Mesendoderm (in vitro differentiated cells): ENCODE results near the gene ZNF665. TPM values are rescaled to one million over a fixed set of nuclear protein-coding genes. Genes with fewer than 3 reads are reported as not detected.
"Not testable (repeated sequence)": the region's sequence is repeated elsewhere in the genome, so short reads cannot be mapped to it uniquely, and the experiment has no call there.

Experiments
- DNase-seq: peaks from one replicate; pipeline ENCODE4 v3.0.0; 2013
- H2AK5ac ChIP-seq: 2 replicates; pipeline ENCODE4 v1.6.1; 2013; ENCODE audit warnings: low read length, inconsistent platforms
- H2BK120ac ChIP-seq: 2 replicates; pipeline ENCODE4 v1.6.1; 2013; ENCODE audit warnings: low read depth, mild to moderate bottlenecking, low read length, moderate library complexity, mixed read lengths
- H2BK15ac ChIP-seq: replicated peaks from 2 replicates; pipeline ENCODE4 v1.6.1; 2013; ENCODE audit warnings: low read depth, mild to moderate bottlenecking, moderate library complexity
- H2BK5ac ChIP-seq: 2 replicates; pipeline ENCODE4 v1.6.1; 2013; ENCODE audit warnings: low read length, inconsistent platforms
- H3K18ac ChIP-seq: 2 replicates; pipeline ENCODE4 v1.6.1; 2013; ENCODE audit warnings: mild to moderate bottlenecking, low read length, mixed read lengths
- H3K23ac ChIP-seq: one replicate; pipeline ENCODE4 v1.6.1; 2013; ENCODE audit warnings: low read length
- H3K27ac ChIP-seq: 2 replicates; pipeline ENCODE4 v1.5.1; 2013; ENCODE audit warnings: low read depth, mild to moderate bottlenecking, inconsistent platforms, low read length, moderate library complexity
- H3K27me3 ChIP-seq: 2 replicates; pipeline ENCODE4 v1.6.1; 2013; ENCODE audit warnings: low read length, control low read depth, mild to moderate bottlenecking, inconsistent platforms; ENCODE audit not compliant: insufficient read depth, poor library complexity
- H3K36me3 ChIP-seq: 2 replicates; pipeline ENCODE4 v1.6.1; 2013; ENCODE audit warnings: low read length, inconsistent platforms; ENCODE audit not compliant: control insufficient read depth, insufficient read depth
- H3K4ac ChIP-seq: one replicate; pipeline ENCODE4 v1.6.1; 2013; ENCODE audit warnings: low read depth, mild to moderate bottlenecking, low read length, moderate library complexity
- H3K4me1 ChIP-seq: 2 replicates; pipeline ENCODE4 v1.6.1; 2013; ENCODE audit warnings: low read depth, low read length, inconsistent platforms; ENCODE audit not compliant: control insufficient read depth
- H3K4me2 ChIP-seq: 2 replicates; pipeline ENCODE4 v1.6.1; 2013; ENCODE audit warnings: low read length
- H3K4me3 ChIP-seq: 2 replicates; pipeline ENCODE4 v1.5.1; 2013; ENCODE audit warnings: mild to moderate bottlenecking, low read length
- H3K56ac ChIP-seq: one replicate; pipeline ENCODE4 v1.6.1; 2013; ENCODE audit warnings: low read length
- H3K79me1 ChIP-seq: 2 replicates; pipeline ENCODE4 v1.6.1; 2013; ENCODE audit warnings: low read length, inconsistent platforms
- H3K79me2 ChIP-seq: 2 replicates; pipeline ENCODE4 v1.6.1; 2013; ENCODE audit warnings: mild to moderate bottlenecking, low read length; ENCODE audit not compliant: control insufficient read depth, insufficient read depth
- H3K9ac ChIP-seq: 2 replicates; pipeline ENCODE4 v1.6.1; 2013; ENCODE audit warnings: low read length, inconsistent platforms
- H4K5ac ChIP-seq: one replicate; pipeline ENCODE4 v1.6.1; 2013; ENCODE audit warnings: low read length
- H4K8ac ChIP-seq: one replicate; pipeline ENCODE4 v1.6.1; 2013; ENCODE audit warnings: low read depth, mild to moderate bottlenecking, control low read depth, low read length, moderate library complexity
- WGBS: extraction: QIAGEN DNeasy Blood & Tissue Kit; methylation state at CpG from one replicate; pipeline ENCODE4 v1.1.7; 2013; ENCODE audit warnings: low lambda C conversion rate, missing lambda C conversion rate; ENCODE audit not compliant: insufficient coverage; ENCODE audit errors: extremely low coverage; 5-methylcytosine and 5-hydroxymethylcytosine counted together
- polyA plus RNA-seq, 2 experiments: library from polyadenylated mRNA; stranded (reverse); fragments of 200-250 nt; gene quantifications; one replicate each; pipeline ENCODE4 v1.2.3, GENCODE V29; 2013

ZNF665 gene
- polyA plus RNA-seq (2013, experiment 1 of 2) = 1.7 TPM
- 1.7 TPM for polyA plus RNA-seq (2013, experiment 2 of 2)

- Histone ChIP-seq H3K79me2 (no peaks in the 10 kb centered on the region), H3K4me1 (no peaks in the 10 kb centered on the region), H2BK5ac (no peak within 1 kb of the TSS), H3K9ac (peak within 1 kb of the TSS; percentile 84), H3K18ac (no peak within 1 kb of the TSS), H3K4me2 (peak within 1 kb of the TSS; percentile 60), H4K8ac (no peak within 1 kb of the TSS), H3K4me3 (peak within 1 kb of the TSS; percentile 75), H2BK15ac (no peak within 1 kb of the TSS), H3K27me3 (no peaks in the 10 kb centered on the region), H3K4ac (no peak within 1 kb of the TSS), H3K23ac (peak within 1 kb of the TSS; percentile 98), H3K79me1 (no peaks in the 10 kb centered on the region), H3K27ac (peak within 1 kb of the TSS; percentile 25), H2AK5ac (no peak within 1 kb of the TSS), H3K36me3 (no peaks in the 10 kb centered on the region), H4K5ac (no peak within 1 kb of the TSS), H3K56ac (peak within 1 kb of the TSS; percentile 95), H2BK120ac (no peak within 1 kb of the TSS)
- WGBS = no CpG with 5 or more reads among the region's 53 CpGs
- DNase-seq = peak; percentile 95
Measured at GRCh38 chr19:53192771-53193534, at the start of gene ZNF665. ZNF665 (minus strand) TSS chr19:53193358; CDS start chr19:53182898, 10,460 bp downstream.

DNA sequence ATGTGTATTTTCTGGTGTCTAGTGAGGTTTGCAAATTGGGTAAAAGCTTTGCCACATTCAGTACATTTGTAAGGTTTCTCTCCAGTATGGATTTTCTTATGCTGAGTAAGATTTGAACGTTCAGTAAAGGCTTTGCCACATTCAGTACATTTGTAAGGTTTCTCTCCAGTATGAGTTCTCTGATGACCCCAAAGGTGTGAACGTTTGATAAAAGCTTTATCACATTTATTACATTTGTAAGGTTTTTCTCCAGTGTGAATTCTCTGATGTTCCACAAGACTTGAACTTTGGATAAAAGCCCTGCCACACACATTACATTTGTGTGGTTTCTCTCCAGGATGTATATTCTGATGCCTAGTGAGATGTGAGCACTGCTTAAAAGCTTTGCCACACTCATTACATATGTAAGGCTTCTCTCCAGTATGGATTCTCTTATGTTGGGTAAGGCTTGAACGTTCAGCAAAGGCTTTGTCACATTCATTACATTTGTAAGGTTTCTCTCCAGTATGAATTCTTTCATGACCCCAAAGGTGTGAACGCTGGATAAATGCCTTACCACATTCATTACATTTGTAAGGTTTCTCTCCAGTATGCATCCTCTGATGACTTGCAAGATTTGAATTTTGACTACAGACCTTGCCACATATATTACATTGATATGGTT lies 44.1 kb upstream of the ZNF665 start:
- H3K4me2 ChIP-seq = no peak overlapping the region
- no peak overlapping the region for H3K23ac ChIP-seq
- no peak overlapping the region for H4K8ac ChIP-seq
- no peak overlapping the region for H2AK5ac ChIP-seq
- peak overlapping the region; percentile 15 for H3K4me3 ChIP-seq
- H3K27me3 ChIP-seq = no peaks in the 10 kb centered on the region
- no peak overlapping the region for H2BK15ac ChIP-seq
- H3K56ac ChIP-seq = no peak overlapping the region
- H3K36me3 ChIP-seq = peaks cover 2% of the 10 kb centered on the region
- H3K4ac ChIP-seq = no peak overlapping the region
- no peak overlapping the region for H3K18ac ChIP-seq
- no peak overlapping the region for H2BK120ac ChIP-seq
- H4K5ac ChIP-seq = no peak overlapping the region
- no peak overlapping the region for H3K9ac ChIP-seq
- DNase-seq = no peak
- no peaks in the 10 kb centered on the region for H3K4me1 ChIP-seq
- no peaks in the 10 kb centered on the region for H3K79me2 ChIP-seq
- WGBS = no CpG with 5 or more reads among the region's 4 CpGs
- no peaks in the 10 kb centered on the region for H3K79me1 ChIP-seq
- no peak overlapping the region for H2BK5ac ChIP-seq
- H3K27ac ChIP-seq = no peak overlapping the region

GRCh38 chr19:53224606-53225005 lies 31.4 kb upstream of the ZNF665 start:
- no peak overlapping the region for H3K9ac ChIP-seq
- H3K79me1 ChIP-seq = no peaks in the 10 kb centered on the region
- no peaks in the 10 kb centered on the region for H3K36me3 ChIP-seq
- no peak overlapping the region for H3K4me2 ChIP-seq
- no peak overlapping the region for H3K56ac ChIP-seq
- no peak overlapping the region for H2BK120ac ChIP-seq
- H3K79me2 ChIP-seq = no peaks in the 10 kb centered on the region
- H3K18ac ChIP-seq = no peak overlapping the region
- no peak overlapping the region for H4K8ac ChIP-seq
- no peak overlapping the region for H2BK5ac ChIP-seq
- H4K5ac ChIP-seq = no peak overlapping the region
- no peak for DNase-seq
- H3K4me1 ChIP-seq = no peaks in the 10 kb centered on the region
- H3K23ac ChIP-seq = no peak overlapping the region
- no peak overlapping the region for H2BK15ac ChIP-seq
- WGBS = no CpG with 5 or more reads among the region's 20 CpGs
- H3K4ac ChIP-seq = no peak overlapping the region
- H3K4me3 ChIP-seq = no peak overlapping the region
- no peak overlapping the region for H2AK5ac ChIP-seq
- no peaks in the 10 kb centered on the region for H3K27me3 ChIP-seq
- H3K27ac ChIP-seq = no peak overlapping the region

- not testable (repeated sequence) for H3K9ac ChIP-seq, H2BK5ac ChIP-seq, H3K4me2 ChIP-seq, H3K23ac ChIP-seq, H4K8ac ChIP-seq, H2BK120ac ChIP-seq, H3K4me3 ChIP-seq, H4K5ac ChIP-seq, H3K56ac ChIP-seq, H3K79me1 ChIP-seq, H3K36me3 ChIP-seq, DNase-seq, H3K27me3 ChIP-seq, H3K27ac ChIP-seq, H3K4ac ChIP-seq, H2BK15ac ChIP-seq, H3K4me1 ChIP-seq, H2AK5ac ChIP-seq, H3K18ac ChIP-seq, H3K79me2 ChIP-seq
- no CpG with 5 or more reads among the region's 28 CpGs for WGBS
Measured at GRCh38 chr19:53222716-53223115, 29.6 kb upstream of the ZNF665 start.

- Histone ChIP-seq H3K27ac (no peak overlapping the region), H3K4ac (no peak overlapping the region), H3K9ac (no peak overlapping the region), H2BK15ac (no peak overlapping the region), H3K4me1 (no peaks in the 10 kb centered on the region), H3K79me1 (no peaks in the 10 kb centered on the region), H3K27me3 (no peaks in the 10 kb centered on the region), H3K79me2 (no peaks in the 10 kb centered on the region), H4K8ac (no peak overlapping the region), H3K23ac (no peak overlapping the region), H3K36me3 (no peaks in the 10 kb centered on the region), H4K5ac (no peak overlapping the region), H3K4me3 (no peak overlapping the region), H2BK5ac (no peak overlapping the region), H2BK120ac (no peak overlapping the region), H3K18ac (no peak overlapping the region), H3K4me2 (no peak overlapping the region), H3K56ac (no peak overlapping the region), H2AK5ac (no peak overlapping the region)
- no peak for DNase-seq
- no CpG with 5 or more reads among the region's 2 CpGs for WGBS
Measured at GRCh38 chr19:53212703-53213320, 19.7 kb upstream of the ZNF665 start.
